Trophoblast cell (in vitro differentiated cells and primary cell): ENCODE data around the gene LINGO3.
A peak's percentile ranks its signal among the peaks of the same experiment; 100 is the strongest.

ENCODE experiments used
- DNase-seq, 2 donors: peaks; one replicate each; pipeline ENCODE4 v3.0.0-alpha.2; 2016
- H2AFZ ChIP-seq: 2 replicates; pipeline ENCODE4 v1.6.1; 2013; ENCODE audit warnings: low read length, moderate library complexity, mild to moderate bottlenecking; ENCODE audit not compliant: insufficient read depth, poor library complexity
- H2AK5ac ChIP-seq: 2 replicates; pipeline ENCODE4 v1.6.1; 2013; ENCODE audit warnings: mild to moderate bottlenecking, low read length
- H2BK120ac ChIP-seq: 2 replicates; pipeline ENCODE4 v1.6.1; 2013; ENCODE audit warnings: low read length, mild to moderate bottlenecking, moderate library complexity; ENCODE audit not compliant: insufficient read depth, poor library complexity
- H2BK12ac ChIP-seq: 2 replicates; pipeline ENCODE4 v1.6.1; 2013; ENCODE audit warnings: mild to moderate bottlenecking, low read length, moderate library complexity
- H2BK5ac ChIP-seq: 2 replicates; pipeline ENCODE4 v1.6.1; 2013; ENCODE audit warnings: low read length, low read depth, moderate library complexity, mild to moderate bottlenecking; ENCODE audit not compliant: poor library complexity
- H3K14ac ChIP-seq: 2 replicates; pipeline ENCODE4 v1.6.1; 2013; ENCODE audit warnings: mild to moderate bottlenecking, low read length
- H3K18ac ChIP-seq: 2 replicates; pipeline ENCODE4 v1.6.1; 2013; ENCODE audit warnings: mild to moderate bottlenecking, low read length
- H3K23ac ChIP-seq: 2 replicates; pipeline ENCODE4 v1.6.1; 2013; ENCODE audit warnings: low read length
- H3K27ac ChIP-seq: 2 replicates; pipeline ENCODE4 v1.5.1; 2013; ENCODE audit warnings: low read depth, mild to moderate bottlenecking, inconsistent platforms, low read length, moderate library complexity
- H3K27me3 ChIP-seq: 2 replicates; pipeline ENCODE4 v1.6.1; 2013; ENCODE audit warnings: inconsistent platforms, mild to moderate bottlenecking, low read length, moderate library complexity; ENCODE audit not compliant: insufficient read depth
- H3K36me3 ChIP-seq, 2 experiments: 1 replicate in 1 of 2; 2 replicates in 1 of 2; pipeline ENCODE4 v1.6.1; 2013; ENCODE audit warnings: low read length in 2 of 2, mild to moderate bottlenecking in 2 of 2, moderate library complexity in 1 of 2; ENCODE audit not compliant: insufficient read depth in 2 of 2, control insufficient read depth in 1 of 2
- H3K4ac ChIP-seq: 2 replicates; pipeline ENCODE4 v1.6.1; 2013; ENCODE audit warnings: low read depth, mild to moderate bottlenecking, low read length, moderate library complexity
- H3K4me1 ChIP-seq, 2 experiments: 1 replicate in 1 of 2; 2 replicates in 1 of 2; pipeline ENCODE4 v1.6.1; 2013; ENCODE audit warnings: low read length in 2 of 2, mild to moderate bottlenecking in 2 of 2, moderate library complexity in 1 of 2; ENCODE audit not compliant: insufficient read depth in 2 of 2, control insufficient read depth in 1 of 2
- H3K4me2 ChIP-seq: 2 replicates; pipeline ENCODE4 v1.6.1; 2013; ENCODE audit warnings: inconsistent platforms, mild to moderate bottlenecking, low read length, moderate library complexity
- H3K4me3 ChIP-seq: 2 replicates; pipeline ENCODE4 v1.5.1; 2013; ENCODE audit warnings: mild to moderate bottlenecking, low read depth, low read length, inconsistent platforms
- H3K79me1 ChIP-seq: one replicate; pipeline ENCODE4 v1.6.1; 2013; ENCODE audit warnings: low read length
- H3K79me2 ChIP-seq: 2 replicates; pipeline ENCODE4 v1.6.1; 2013; ENCODE audit warnings: low read length, mild to moderate bottlenecking; ENCODE audit not compliant: control insufficient read depth, insufficient read depth, poor library complexity
- H3K9ac ChIP-seq: 2 replicates; pipeline ENCODE4 v1.6.1; 2013; ENCODE audit warnings: mild to moderate bottlenecking, low read length
- H3K9me3 ChIP-seq: 2 replicates; pipeline ENCODE4 v1.6.1; 2013; ENCODE audit warnings: low read depth, mild to moderate bottlenecking, control low read depth, inconsistent platforms, low read length; ENCODE audit not compliant: insufficient read depth
- H4K12ac ChIP-seq: 2 replicates; pipeline ENCODE4 v1.6.1; 2013; ENCODE audit warnings: low read depth, mild to moderate bottlenecking, low read length, moderate library complexity
- H4K8ac ChIP-seq: 2 replicates; pipeline ENCODE4 v1.6.1; 2013; ENCODE audit warnings: low read depth, mild to moderate bottlenecking, low read length, moderate library complexity
- H4K91ac ChIP-seq: one replicate; pipeline ENCODE4 v1.6.1; 2013; ENCODE audit warnings: low read depth, mild to moderate bottlenecking, low read length, moderate library complexity
- WGBS: extraction: QIAGEN DNeasy Blood & Tissue Kit; methylation state at CpG from one replicate; pipeline ENCODE4 v1.1.7; 2013; ENCODE audit warnings: missing lambda C conversion rate; ENCODE audit not compliant: insufficient read length, insufficient coverage; ENCODE audit errors: extremely low coverage; 5-methylcytosine and 5-hydroxymethylcytosine counted together

The LINGO3 gene

GRCh38 chr19:2344381-2344870 is 36.5 kb upstream of the LINGO3 start:
- H3K4me3 ChIP-seq: no peak overlapping the region
- H3K79me1 ChIP-seq: peaks cover 12% of the 10 kb centered on the region
- H3K79me2 ChIP-seq: peaks cover 4% of the 10 kb centered on the region
- no peak overlapping the region for H3K18ac ChIP-seq
- H4K8ac ChIP-seq: no peak overlapping the region
- H2AFZ ChIP-seq: no peak overlapping the region
- WGBS: no CpG with 5 or more reads among the region's 24 CpGs
- H3K27ac ChIP-seq: no peak overlapping the region
- H3K4ac ChIP-seq: no peak overlapping the region
- H4K91ac ChIP-seq: no peak overlapping the region
- H3K4me2 ChIP-seq: no peak overlapping the region
- H2BK12ac ChIP-seq: no peak overlapping the region
- H4K12ac ChIP-seq: no peak overlapping the region
- H3K4me1 ChIP-seq: peaks cover 16 to 17% of the 10 kb centered on the region in 2 experiments
- no peak overlapping the region for H3K9ac ChIP-seq
- no peak overlapping the region for H2BK5ac ChIP-seq
- H3K14ac ChIP-seq: no peak overlapping the region
- DNase-seq: no peak
- H2AK5ac ChIP-seq: no peak overlapping the region
- peaks cover 29% of the 10 kb centered on the region in 2 experiments for H3K36me3 ChIP-seq
- H3K9me3 ChIP-seq: no peaks in the 10 kb centered on the region
- no peak overlapping the region for H3K23ac ChIP-seq
- H2BK120ac ChIP-seq: no peak overlapping the region
- no peaks in the 10 kb centered on the region for H3K27me3 ChIP-seq

GRCh38 chr19:2343289-2343982 is 35.5 kb upstream of the LINGO3 start:
- H3K4me3 ChIP-seq: no peak overlapping the region

GRCh38 chr19:2342656-2343288 is 34.8 kb upstream of the LINGO3 start:
- H3K4me1 ChIP-seq: peaks cover 16 to 18% of the 10 kb centered on the region in 2 experiments
- peaks cover 12% of the 10 kb centered on the region for H3K79me1 ChIP-seq
- no peak for DNase-seq
- peak overlapping the region; percentile 57 for H3K14ac ChIP-seq
- H2BK120ac ChIP-seq: peak overlapping the region; percentile 48
- H3K4ac ChIP-seq: peak overlapping the region; percentile 38
- peak overlapping the region; percentile 84 for H3K18ac ChIP-seq
- H2AK5ac ChIP-seq: peak overlapping the region; percentile 67
- H3K9ac ChIP-seq: no peak overlapping the region
- peaks cover 4% of the 10 kb centered on the region for H3K79me2 ChIP-seq
- no peak overlapping the region for H3K23ac ChIP-seq
- no peak overlapping the region for H3K4me3 ChIP-seq
- H4K12ac ChIP-seq: no peak overlapping the region
- peak overlapping the region; percentile 84 for H4K91ac ChIP-seq
- H2AFZ ChIP-seq: no peak overlapping the region
- peak overlapping the region; percentile 92 for H2BK12ac ChIP-seq
- peak overlapping the region; percentile 4 for H2BK5ac ChIP-seq
- H3K9me3 ChIP-seq: no peaks in the 10 kb centered on the region
- H3K36me3 ChIP-seq: peaks cover 30 to 32% of the 10 kb centered on the region in 2 experiments
- no CpG with 5 or more reads among the region's 29 CpGs for WGBS
- H3K27me3 ChIP-seq: no peaks in the 10 kb centered on the region
- peak overlapping the region; percentile 37 for H4K8ac ChIP-seq
- no peak overlapping the region for H3K27ac ChIP-seq
- no peak overlapping the region for H3K4me2 ChIP-seq

More at GRCh38 chr19:2343289-2343982, 35.5 kb upstream of the LINGO3 start:
- H3K36me3 ChIP-seq: peaks cover 31 to 32% of the 10 kb centered on the region in 2 experiments
- H3K79me1 ChIP-seq: peaks cover 12% of the 10 kb centered on the region
- H3K23ac ChIP-seq: no peak overlapping the region
- no peak overlapping the region for H3K14ac ChIP-seq
- peak overlapping the region; percentile 38 for H2AK5ac ChIP-seq
- no peak overlapping the region for H2BK5ac ChIP-seq
- WGBS: no CpG with 5 or more reads among the region's 31 CpGs
- no peak overlapping the region for H2BK120ac ChIP-seq
- no peak overlapping the region for H3K18ac ChIP-seq
- no peak overlapping the region for H3K4me2 ChIP-seq
- H4K12ac ChIP-seq: no peak overlapping the region
- no peak overlapping the region for H3K27ac ChIP-seq
- H3K4me1 ChIP-seq: peaks cover 16 to 17% of the 10 kb centered on the region in 2 experiments
- peak overlapping the region; percentile 84 for H4K91ac ChIP-seq
- no peaks in the 10 kb centered on the region for H3K9me3 ChIP-seq
- H2AFZ ChIP-seq: no peak overlapping the region
- no peak for DNase-seq
- H3K79me2 ChIP-seq: peaks cover 4% of the 10 kb centered on the region
- H2BK12ac ChIP-seq: no peak overlapping the region
- H3K9ac ChIP-seq: no peak overlapping the region
- H4K8ac ChIP-seq: no peak overlapping the region
- no peaks in the 10 kb centered on the region for H3K27me3 ChIP-seq
- no peak overlapping the region for H3K4ac ChIP-seq

GRCh38 chr19:2341982-2342381 is 34.0 kb upstream of the LINGO3 start:
- Histone ChIP-seq H3K23ac (no peak overlapping the region), H3K18ac (no peak overlapping the region), H2BK120ac (no peak overlapping the region), H3K4me3 (no peak overlapping the region), H3K27ac (no peak overlapping the region), H4K8ac (no peak overlapping the region), H3K4me2 (peak overlapping the region; percentile 9), H4K91ac (peak overlapping the region; percentile 94), H2BK12ac (no peak overlapping the region), H3K4me1 (peaks cover 22 to 25% of the 10 kb centered on the region in 2 experiments), H2AFZ (no peak overlapping the region), H3K36me3 (peaks cover 30 to 32% of the 10 kb centered on the region in 2 experiments), H2AK5ac (no peak overlapping the region), H3K9me3 (no peaks in the 10 kb centered on the region), H3K14ac (no peak overlapping the region), H3K4ac (no peak overlapping the region), H3K9ac (no peak overlapping the region), H4K12ac (no peak overlapping the region), H3K79me2 (peaks cover 4% of the 10 kb centered on the region), H2BK5ac (no peak overlapping the region), H3K27me3 (no peaks in the 10 kb centered on the region), H3K79me1 (peaks cover 12% of the 10 kb centered on the region)
- WGBS: no CpG with 5 or more reads among the region's 15 CpGs
- peak; percentile 86 to 87 for DNase-seq
